GM21825 (cell line): ENCODE results near the gene B4GALT2.

Experiments used
- ATAC-seq: cut with Tn5 transposase; IDR thresholded peaks from one replicate; pipeline ENCODE4 v1.9.1; 2021; ENCODE audit warnings: mild to moderate bottlenecking, moderate library complexity; ENCODE audit not compliant: unreplicated experiment

Gene B4GALT2

DNA sequence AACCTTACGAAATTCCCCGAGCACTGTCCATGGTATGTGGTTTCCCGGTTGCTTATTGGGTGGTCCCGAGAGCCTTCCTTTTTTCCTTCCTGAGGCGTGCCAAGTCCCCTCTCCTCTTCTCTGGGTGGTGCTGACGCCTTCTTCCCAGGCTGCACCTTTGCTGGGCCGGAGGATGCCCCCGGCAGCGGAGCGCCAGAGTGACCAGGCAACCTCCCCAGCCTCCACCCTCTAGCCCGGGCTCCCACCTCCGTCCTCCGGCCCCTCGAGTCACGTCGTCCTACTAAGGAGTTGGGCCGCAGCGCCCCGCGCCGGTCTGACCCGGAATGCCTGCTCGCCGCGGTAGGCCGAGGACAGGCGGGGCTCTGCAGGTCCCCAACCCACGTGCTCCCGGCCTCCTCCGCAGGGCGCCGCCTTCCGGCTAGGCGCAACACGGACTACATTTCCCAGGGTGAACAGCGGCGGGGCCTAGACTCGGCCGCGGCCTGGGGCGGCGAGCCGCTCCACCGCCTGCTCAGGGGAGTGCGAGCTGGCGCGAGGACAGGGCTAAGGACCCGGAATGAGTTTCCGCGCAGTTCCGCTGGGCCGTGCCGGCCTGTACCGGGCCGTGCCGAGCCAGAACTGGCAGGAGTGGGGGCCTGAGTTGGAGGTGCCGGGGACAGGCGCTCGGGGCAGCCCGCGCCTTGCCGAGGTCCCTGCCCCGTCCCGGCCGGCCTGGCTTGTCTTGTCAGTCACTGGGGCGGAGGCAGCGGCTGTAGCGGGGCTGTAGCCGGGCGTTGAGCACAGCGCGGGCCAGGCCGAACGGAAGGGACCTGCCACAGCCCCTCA, 32.6 kb upstream of the B4GALT2 start, which contains the start of gene IPO13:
IPO13 (plus strand) TSS at position 715 of the 825 bp plus-strand sequence. CDS start 651 bp downstream, outside the sequence.
- peak; percentile 89 for ATAC-seq

DNA sequence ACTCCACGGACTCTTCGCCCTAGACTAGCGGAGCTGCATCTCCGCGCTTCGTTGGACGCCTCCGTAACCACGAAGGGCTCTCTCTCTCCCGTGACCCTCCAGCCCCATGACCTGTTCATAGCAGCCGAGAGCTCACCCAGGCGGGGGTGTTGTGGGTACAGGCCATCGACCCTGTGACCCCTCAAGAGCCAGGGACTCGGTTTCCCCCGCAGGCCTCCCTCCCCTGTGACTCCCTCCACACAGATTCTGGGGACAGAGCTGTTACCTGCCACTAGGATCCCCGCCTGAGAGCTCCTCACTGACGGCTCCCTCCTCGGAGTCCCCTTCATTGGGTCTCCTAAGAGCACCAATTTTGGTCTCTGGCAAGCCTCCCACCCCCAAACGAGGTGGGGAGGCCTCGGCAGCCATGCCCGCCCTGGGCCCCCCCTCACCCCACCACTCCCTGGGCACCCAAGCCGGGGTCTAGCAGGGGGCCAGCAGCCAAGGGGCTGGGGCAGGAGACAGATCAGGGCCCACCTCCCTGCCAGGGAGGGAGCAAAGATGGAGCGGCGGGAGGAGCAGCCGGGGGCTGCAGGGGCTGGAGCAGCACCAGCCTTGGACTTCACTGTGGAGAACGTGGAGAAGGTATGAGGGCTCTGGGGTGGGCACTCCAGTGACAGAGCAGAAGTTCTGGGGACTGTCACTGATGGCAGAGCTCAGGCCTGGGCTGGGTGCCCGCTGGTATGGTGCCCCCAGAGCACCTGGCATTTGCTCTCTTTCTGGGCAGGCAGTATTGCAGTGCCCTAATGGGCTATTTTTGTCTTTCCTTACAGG, 31.7 kb upstream of the B4GALT2 start:
- ATAC-seq, result no peak

- ATAC-seq, result no peak
These were observed 31.1 kb upstream of the B4GALT2 start for GRCh38 chr1:43947874-43948437.

GRCh38 chr1:43949678-43950077, 29.3 kb upstream of the B4GALT2 start:
- ATAC-seq, result no peak

DNA sequence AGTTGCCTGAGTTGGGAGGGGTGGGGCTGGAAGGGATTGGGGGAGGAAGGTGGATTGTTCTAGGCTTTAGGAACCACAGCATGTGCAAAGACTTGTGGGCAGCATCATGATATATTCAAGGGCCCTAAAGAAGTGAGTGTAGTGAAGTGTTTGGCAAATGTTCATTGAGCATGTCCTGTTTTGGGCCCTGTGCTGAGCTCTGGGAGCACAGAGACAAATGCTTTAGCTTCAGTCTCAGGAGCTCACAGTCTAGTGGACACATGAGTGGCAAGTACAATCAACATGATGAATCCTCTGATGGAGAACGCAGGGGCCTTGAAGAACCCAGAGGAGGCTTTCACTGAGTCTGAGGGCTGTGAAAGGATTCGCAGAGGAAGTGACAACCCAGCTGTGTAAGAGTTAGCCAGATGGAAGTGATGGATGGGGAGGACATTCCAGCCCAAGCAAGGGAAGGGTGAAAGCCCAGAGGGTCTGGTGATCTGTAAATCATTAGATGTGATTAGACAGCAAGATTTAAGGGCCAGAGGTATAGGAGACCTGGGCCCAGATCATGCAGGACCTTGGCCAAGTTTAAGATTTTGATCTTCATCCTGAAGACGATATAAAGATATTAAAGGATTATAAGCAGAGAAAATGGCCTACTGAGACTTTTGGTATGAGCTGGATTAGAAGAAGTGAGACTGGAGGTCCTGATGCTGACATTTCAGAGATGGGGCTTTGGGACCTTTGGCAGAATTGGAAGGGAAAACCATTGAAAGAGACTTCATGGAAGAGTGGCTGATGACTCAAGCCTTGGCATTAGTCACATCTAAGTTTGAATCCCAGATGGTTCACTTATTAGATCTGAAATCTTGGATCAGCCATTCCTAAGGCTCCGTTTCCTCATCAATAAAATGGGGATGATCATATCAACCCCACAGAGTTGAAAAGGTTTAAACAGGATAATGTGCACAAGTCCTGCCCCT, 27.7 kb upstream of the B4GALT2 start:
- ATAC-seq, result no peak

DNA sequence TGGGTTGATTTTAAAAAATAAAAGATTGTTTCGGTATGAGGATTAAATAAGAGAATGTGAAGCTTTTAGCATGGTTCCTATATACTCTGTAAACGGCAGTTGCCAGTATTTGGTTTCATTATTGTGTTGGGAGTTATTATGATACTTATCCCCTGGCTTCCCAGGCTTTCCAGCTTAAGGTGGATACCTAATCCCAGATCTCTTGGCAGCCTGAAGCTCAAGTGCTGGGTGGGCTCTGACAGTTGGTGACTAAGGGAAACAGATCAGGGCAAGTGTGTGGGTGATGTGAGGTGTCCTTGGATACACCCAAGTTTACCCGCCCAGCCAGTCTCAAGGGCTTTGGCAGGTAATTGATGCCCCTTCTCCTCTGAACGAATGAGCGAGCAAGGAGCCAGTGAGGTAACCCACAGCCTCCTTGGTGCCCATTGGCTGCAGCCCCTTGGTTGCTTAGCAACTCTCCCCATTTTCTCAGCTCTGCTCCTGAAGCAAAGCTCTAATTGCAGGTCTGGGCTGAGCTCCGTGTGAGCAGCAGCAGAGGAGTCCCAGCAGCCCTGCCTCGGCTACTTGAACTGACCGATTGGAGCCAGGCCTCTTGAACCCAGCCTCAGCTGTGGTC, 26.2 kb upstream of the B4GALT2 start:
- no peak for ATAC-seq

GRCh38 chr1:43953361-43953760, 25.6 kb upstream of the B4GALT2 start:
- ATAC-seq, result no peak

DNA sequence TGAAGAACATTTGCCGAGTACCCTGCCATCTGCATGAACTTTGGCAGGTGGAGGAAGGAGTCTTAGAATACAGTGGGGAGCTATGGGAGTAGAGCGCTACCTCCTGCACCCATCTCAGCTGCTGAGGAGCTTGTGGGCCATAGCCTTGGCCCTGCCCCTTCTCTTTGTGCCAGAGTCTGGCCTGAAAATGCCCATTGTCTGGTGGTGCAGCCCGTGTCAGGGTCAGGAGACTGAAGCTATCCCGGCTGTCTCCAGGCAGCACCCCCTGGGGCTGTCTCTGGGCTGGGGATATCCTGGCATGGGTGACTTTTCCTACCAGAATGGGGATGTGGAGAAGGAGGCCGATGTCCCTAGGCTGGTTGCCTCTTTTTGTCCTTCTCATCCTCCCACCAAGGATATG, 25.0 kb upstream of the B4GALT2 start:
- no peak for ATAC-seq

- ATAC-seq, result no peak
These were observed 22.8 kb upstream of the B4GALT2 start for GRCh38 chr1:43956234-43956633.

- ATAC-seq, result no peak
These were observed 21.5 kb upstream of the B4GALT2 start for GRCh38 chr1:43957407-43958040.

- ATAC-seq, result no peak
These were observed 20.4 kb upstream of the B4GALT2 start for GRCh38 chr1:43958351-43959255.

GRCh38 chr1:43960798-43961197, 18.2 kb upstream of the B4GALT2 start:
- no peak for ATAC-seq

GRCh38 chr1:43961692-43962091, 17.3 kb upstream of the B4GALT2 start:
- no peak for ATAC-seq

- no peak for ATAC-seq
These were observed 16.7 kb upstream of the B4GALT2 start for GRCh38 chr1:43962324-43962723.

- no peak for ATAC-seq
These were observed 16.0 kb upstream of the B4GALT2 start for GRCh38 chr1:43963006-43963405.

DNA sequence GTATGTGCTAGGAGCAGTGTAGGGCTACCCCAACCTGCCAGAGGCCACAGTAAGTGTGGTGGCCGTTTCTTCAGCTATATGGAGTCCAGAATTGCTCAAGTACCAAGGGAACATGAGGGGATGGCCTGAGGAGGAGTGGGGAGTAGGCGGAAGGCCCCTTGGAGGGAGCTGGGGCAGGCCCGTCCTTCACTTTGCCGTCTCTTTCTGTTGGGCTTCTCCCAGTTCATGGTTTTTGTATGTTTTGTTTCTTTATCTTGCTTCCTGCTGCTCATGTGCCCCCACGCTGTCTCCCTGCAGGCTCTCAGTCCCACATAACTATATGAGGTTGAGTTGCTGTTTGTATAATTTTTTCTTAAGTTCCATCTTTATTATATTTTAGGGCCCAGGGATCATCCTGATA, 15.1 kb upstream of the B4GALT2 start:
- no peak for ATAC-seq

DNA sequence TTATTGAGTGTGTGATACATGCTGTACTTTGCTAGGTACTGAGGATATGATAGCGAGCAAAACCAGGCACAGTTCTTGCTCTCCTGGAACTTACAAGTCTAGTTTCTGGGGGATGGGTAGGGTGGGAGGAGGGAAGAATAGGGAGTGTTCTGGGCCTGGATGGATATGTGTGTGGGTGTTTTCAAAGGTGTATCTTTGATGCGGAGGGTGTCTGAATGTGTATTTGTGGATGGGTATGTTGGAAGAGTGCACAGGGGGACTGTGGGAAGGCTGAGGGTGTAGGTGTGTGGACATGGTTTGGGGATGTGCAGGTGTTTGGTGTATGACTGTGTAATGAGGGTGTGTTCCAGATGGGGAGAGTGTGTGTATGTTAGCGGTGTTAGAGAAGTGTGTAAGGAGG, 13.7 kb upstream of the B4GALT2 start:
- no peak for ATAC-seq

GRCh38 chr1:43968348-43968948, 10.6 kb upstream of the B4GALT2 start:
- no peak for ATAC-seq
